ENCODE data around the gene RALGAPB. TPM values are rescaled to one million over a fixed set of nuclear protein-coding genes. Genes with fewer than 3 reads are reported as not detected.

RALGAPB gene
- total and polyA plus RNA-seq, 2 of the 13 experiments (the other 11 are each of a cell fraction or from before 2014, with no cell fraction given): 17.6 to 30.6 TPM

DNA sequence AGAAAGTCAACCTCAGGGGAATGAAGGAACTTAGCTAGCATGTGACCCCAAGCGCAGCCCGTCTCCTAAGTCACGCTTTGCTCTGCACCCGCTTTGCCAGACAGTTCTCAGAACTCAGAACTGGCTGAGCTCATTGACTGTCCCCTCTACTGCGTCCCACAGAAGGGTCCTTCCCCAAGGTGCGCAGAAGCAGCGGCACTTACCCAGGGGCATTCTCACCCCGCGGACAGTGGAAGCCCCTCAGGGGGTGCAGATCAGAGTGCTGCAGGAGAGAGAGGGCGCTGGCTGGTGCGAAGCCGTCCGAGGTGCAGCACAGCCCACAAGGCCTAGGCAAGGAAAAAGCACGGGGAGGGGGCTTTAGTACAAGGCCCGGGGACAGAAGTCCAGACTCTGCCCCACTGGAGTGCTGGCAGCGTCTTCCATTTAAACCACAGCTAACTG is 38.3 kb upstream of the RALGAPB start (continued):
- TF ChIP-seq PAF1 (CRISPR knock-in tag; IDR thresholded peaks at IDR 0.05) (0 out of 2 replicates have a peak, but pooled peaks have one; percentile 13), PBX3 (CRISPR knock-in tag; IDR thresholded peaks at IDR 0.05; ENCODE audit: borderline replicate concordance) (0 out of 2 replicates have a peak, but pooled peaks have one; percentile 6), ZNF136 (CRISPR knock-in tag; IDR thresholded peaks at IDR 0.05; ENCODE audit: low read depth) (no peak), MTF1 (CRISPR knock-in tag; IDR thresholded peaks at IDR 0.05) (peak; percentile 18; the same call in 1 of the 2 replicates), ZNF770 (CRISPR knock-in tag; IDR thresholded peaks at IDR 0.05) (no peak), ZNF616 (CRISPR knock-in tag; IDR thresholded peaks at IDR 0.05; ENCODE audit: low read depth) (peak; percentile 65; the same call in 1 of the 2 replicates), RXRA (CRISPR knock-in tag; IDR thresholded peaks at IDR 0.05) (no peak), FOSL2 (CRISPR knock-in tag; IDR thresholded peaks at IDR 0.05) (0 out of 2 replicates have a peak, but pooled peaks have one; percentile 3), ZNF891 (CRISPR knock-in tag; IDR thresholded peaks at IDR 0.05) (no peak), MYC (CRISPR knock-in tag; IDR thresholded peaks at IDR 0.05; ENCODE audit: borderline replicate concordance) (no peak)
